Measurements from ENCODE around the gene CD27. TPM values are rescaled to one million over a fixed set of nuclear protein-coding genes. Genes with fewer than 3 reads are reported as not detected.

The CD27 gene
- 10 to 100 TPM; 36.5 to 39.3 TPM for total RNA-seq

- POLR2A ChIA-PET: interaction anchor here (1.0 to 6.8 kb wide), 7 partner anchors 12 to 90 kb away, joined by 3 to 96 read pairs (median 13); partner anchors contain the start of gene VAMP1
- intact Hi-C loops (cut with micrococcal nuclease): loop anchor here (5.0 kb wide), 1 partner anchor 162 kb away; the partner anchor contains the start of gene CHD4
- CTCF ChIA-PET: interaction anchor here (1.0 to 5.4 kb wide), 7 partner anchors 9 to 93 kb away, joined by 3 to 45 read pairs (median 12); no protein-coding TSS in a partner anchor
- peak; percentile 32 for DNase-seq
- Mint-ChIP-seq H3K36me3 (peaks cover 43% of the 10 kb centered on the region), H3K4me1 (ENCODE audit: low read depth) (peaks cover 67% of the 10 kb centered on the region), H3K9me3 (no peaks in the 10 kb centered on the region), H3K4me3 (peak within 1 kb of the TSS; percentile 91), H3K27ac (peak within 1 kb of the TSS; percentile 98), H3K27me3 (no peaks in the 10 kb centered on the region)
These were observed at the start of gene CD27 for GRCh38 chr12:6444704-6445688. TSS of gene CD27 (plus strand) at chr12:6444955. CDS start at chr12:6445096, 141 bp downstream.

GRCh38 chr12:6396031-6396430, 48.7 kb upstream of the CD27 start:
- H3K9me3 Mint-ChIP-seq: no peaks in the 10 kb centered on the region
- no peak for DNase-seq
- no peaks in the 10 kb centered on the region for H3K4me1 Mint-ChIP-seq (ENCODE audit: low read depth)
- no peaks in the 10 kb centered on the region for H3K27me3 Mint-ChIP-seq
- POLR2A ChIA-PET: no interaction called here
- intact Hi-C loops (cut with micrococcal nuclease): no loop called here
- H3K4me3 Mint-ChIP-seq: no peak overlapping the region
- no peaks in the 10 kb centered on the region for H3K36me3 Mint-ChIP-seq
- CTCF ChIA-PET: interaction anchor here (1.5 kb wide), 1 partner anchor 28 kb away, joined by 4 read pairs; no protein-coding TSS in a partner anchor
- no peak overlapping the region for H3K27ac Mint-ChIP-seq

GRCh38 chr12:6399884-6400644, 44.7 kb upstream of the CD27 start:
- POLR2A ChIA-PET: no interaction called here
- H3K27me3 Mint-ChIP-seq: peaks cover 4% of the 10 kb centered on the region
- intact Hi-C loops (cut with micrococcal nuclease): no loop called here
- H3K27ac Mint-ChIP-seq: no peak overlapping the region
- no peaks in the 10 kb centered on the region for H3K9me3 Mint-ChIP-seq
- H3K4me1 Mint-ChIP-seq (ENCODE audit: low read depth): no peaks in the 10 kb centered on the region
- CTCF ChIA-PET: no interaction called here
- no peak for DNase-seq
- no peak overlapping the region for H3K4me3 Mint-ChIP-seq
- H3K36me3 Mint-ChIP-seq: no peaks in the 10 kb centered on the region

GRCh38 chr12:6404390-6404789, 40.4 kb upstream of the CD27 start:
- Mint-ChIP-seq H3K4me3 (no peak overlapping the region), H3K36me3 (no peaks in the 10 kb centered on the region), H3K27ac (no peak overlapping the region), H3K9me3 (no peaks in the 10 kb centered on the region), H3K27me3 (peaks cover 7% of the 10 kb centered on the region), H3K4me1 (ENCODE audit: low read depth) (no peaks in the 10 kb centered on the region)
- CTCF ChIA-PET: no interaction called here
- intact Hi-C loops (cut with micrococcal nuclease): no loop called here
- POLR2A ChIA-PET: no interaction called here
- DNase-seq: no peak

- CTCF ChIA-PET: interaction anchor here (0.6 kb wide), 1 partner anchor 111 kb away, joined by 3 read pairs; no protein-coding TSS in a partner anchor
- POLR2A ChIA-PET: no interaction called here
- Mint-ChIP-seq H3K27me3 (peaks cover 7% of the 10 kb centered on the region), H3K27ac (no peak overlapping the region), H3K36me3 (no peaks in the 10 kb centered on the region), H3K4me3 (no peak overlapping the region), H3K4me1 (ENCODE audit: low read depth) (no peaks in the 10 kb centered on the region), H3K9me3 (no peaks in the 10 kb centered on the region)
- intact Hi-C loops (cut with micrococcal nuclease): no loop called here
- no peak for DNase-seq
These were observed 38.8 kb upstream of the CD27 start for GRCh38 chr12:6405963-6406362.

GRCh38 chr12:6407236-6407954, 37.4 kb upstream of the CD27 start:
- H3K27ac Mint-ChIP-seq: no peak overlapping the region
- CTCF ChIA-PET: no interaction called here
- POLR2A ChIA-PET: no interaction called here
- intact Hi-C loops (cut with micrococcal nuclease): no loop called here
- H3K9me3 Mint-ChIP-seq: no peaks in the 10 kb centered on the region
- no peak for DNase-seq
- peaks cover 7% of the 10 kb centered on the region for H3K27me3 Mint-ChIP-seq
- no peaks in the 10 kb centered on the region for H3K36me3 Mint-ChIP-seq
- H3K4me1 Mint-ChIP-seq (ENCODE audit: low read depth): no peaks in the 10 kb centered on the region
- H3K4me3 Mint-ChIP-seq: no peak overlapping the region

- Mint-ChIP-seq H3K4me1 (ENCODE audit: low read depth) (peaks cover 8% of the 10 kb centered on the region), H3K27me3 (no peaks in the 10 kb centered on the region), H3K36me3 (no peaks in the 10 kb centered on the region), H3K9me3 (no peaks in the 10 kb centered on the region), H3K27ac (no peak overlapping the region), H3K4me3 (no peak overlapping the region)
- CTCF ChIA-PET: interaction anchor here (0.7 kb wide), 1 partner anchor 48 kb away, joined by 5 read pairs; no protein-coding TSS in a partner anchor
- POLR2A ChIA-PET: no interaction called here
- intact Hi-C loops (cut with micrococcal nuclease): no loop called here
- DNase-seq: peak; percentile 39
These were observed 28.2 kb upstream of the CD27 start for GRCh38 chr12:6416596-6416995.

GRCh38 chr12:6418796-6419195, 26.0 kb upstream of the CD27 start:
- ChIA-PET CTCF (interaction anchor here (1.7 kb wide), 1 partner anchor 47 kb away, joined by 4 read pairs; no protein-coding TSS in a partner anchor), POLR2A (no interaction called here)
- no peak overlapping the region for H3K27ac Mint-ChIP-seq
- intact Hi-C loops (cut with micrococcal nuclease): no loop called here
- H3K9me3 Mint-ChIP-seq: no peaks in the 10 kb centered on the region
- peaks cover 14% of the 10 kb centered on the region for H3K4me1 Mint-ChIP-seq (ENCODE audit: low read depth)
- no peak overlapping the region for H3K4me3 Mint-ChIP-seq
- no peaks in the 10 kb centered on the region for H3K36me3 Mint-ChIP-seq
- peaks cover 3% of the 10 kb centered on the region for H3K27me3 Mint-ChIP-seq
- DNase-seq: no peak

- Mint-ChIP-seq H3K27me3 (peaks cover 3% of the 10 kb centered on the region), H3K36me3 (no peaks in the 10 kb centered on the region), H3K27ac (no peak overlapping the region), H3K4me1 (ENCODE audit: low read depth) (peaks cover 26% of the 10 kb centered on the region), H3K9me3 (no peaks in the 10 kb centered on the region), H3K4me3 (no peak overlapping the region)
- ChIA-PET POLR2A (no interaction called here), CTCF (interaction anchor here (0.6 to 1.2 kb wide), 3 partner anchors 23 to 45 kb away, joined by 3 to 5 read pairs (median 3); no protein-coding TSS in a partner anchor)
- intact Hi-C loops (cut with micrococcal nuclease): loop anchor here (10.0 kb wide), 1 partner anchor 264 kb away; the partner anchor contains the start of gene ZNF384
- DNase-seq: no peak
These were observed 24.4 kb upstream of the CD27 start for GRCh38 chr12:6420364-6420763.

GRCh38 chr12:6423267-6424007, 21.3 kb upstream of the CD27 start:
- DNase-seq: peak; percentile 86
- Mint-ChIP-seq H3K9me3 (no peaks in the 10 kb centered on the region), H3K36me3 (peaks cover 2% of the 10 kb centered on the region), H3K27ac (peak overlapping the region; percentile 69), H3K27me3 (peaks cover 3% of the 10 kb centered on the region), H3K4me3 (no peak overlapping the region), H3K4me1 (ENCODE audit: low read depth) (peaks cover 43% of the 10 kb centered on the region)
- ChIA-PET POLR2A (interaction anchor here (0.8 to 6.3 kb wide), 7 partner anchors 29 to 135 kb away, joined by 5 to 80 read pairs (median 9); partner anchors contain the start of genes MRPL51, TAPBPL and VAMP1), CTCF (interaction anchor here (0.5 to 7.6 kb wide), 27 partner anchors 9 to 144 kb away, joined by 3 to 288 read pairs (median 5); partner anchors contain the start of genes CD27, GAPDH, MRPL51 and NOP2)
- intact Hi-C loops (cut with micrococcal nuclease): loop anchor here (1.0 to 10.0 kb wide), 8 partner anchors 42 to 261 kb away; partner anchors contain the start of genes GAPDH, NCAPD2 and ZNF384
